Ovary (tissue), 3 donors: ENCODE measurements around the gene APCDD1.

Source experiments
- CTCF ChIP-seq, 3 donors: fragments of 450-650 bp in 2 of 3; fragments of 200-600 bp in 1 of 3; IDR thresholded peaks; one replicate each; pipeline versions ENCODE4 v1.5.1 to v1.8.0; 2016 to 2022; ENCODE audit warnings: antibody characterized with exemption in 3 of 3, mild to moderate bottlenecking in 1 of 3
- EP300 ChIP-seq: sonication (generic); formaldehyde crosslinking; IDR thresholded peaks from one replicate; pipeline ENCODE4 v1.6.1; 2017; ENCODE audit warnings: antibody characterized with exemption
- POLR2A ChIP-seq: fragments of 450-650 bp; IDR thresholded peaks from one replicate; pipeline ENCODE4 v1.6.1; 2017; ENCODE audit warnings: antibody characterized with exemption, mild to moderate bottlenecking, moderate library complexity
- donor health status: DM: no; HTN: no; CAD: no.

- TF ChIP-seq EP300 = no peak
- TF ChIP-seq POLR2A = no peak
- no peak for TF ChIP-seq CTCF (IDR thresholded peaks at IDR 0.05)
Observed at GRCh38 chr18:10528439-10528838, 74.0 kb downstream of the APCDD1 start.
